Sigmoid colon (tissue), 7 donors: Measurements from ENCODE around the gene MEF2A. TPM values are rescaled to one million over a fixed set of nuclear protein-coding genes. Genes with fewer than 3 reads are reported as not detected.

Experiments used
- DNase-seq: peaks from one replicate; pipeline ENCODE4 v3.0.0-alpha.2; 2019
- H3K27ac ChIP-seq, 4 donors: fragments of 200-600 bp; sonication (generic); one replicate each; pipeline ENCODE4 v1.5.1; 2016 to 2019; ENCODE audit warnings: mild to moderate bottlenecking in 1 of 4
- H3K27me3 ChIP-seq, 3 donors: fragments of 200-600 bp; sonication (generic); one replicate each; pipeline ENCODE4 v1.5.1; 2019; ENCODE audit warnings: mild to moderate bottlenecking in 1 of 3
- H3K36me3 ChIP-seq, 4 donors: fragments of 200-600 bp; sonication (generic); one replicate each; pipeline ENCODE4 v1.5.1; 2016 to 2019
- H3K4me1 ChIP-seq, 4 donors: fragments of 200-600 bp; sonication (generic); one replicate each; pipeline ENCODE4 v1.5.1; 2017 to 2019
- H3K4me3 ChIP-seq, 4 donors: fragments of 200-600 bp; sonication (generic); one replicate each; pipeline ENCODE4 v1.5.1; 2017 to 2019; ENCODE audit warnings: mild to moderate bottlenecking in 2 of 4, moderate library complexity in 1 of 4
- H3K9me3 ChIP-seq, 4 donors: fragments of 200-600 bp in 3 of 4; sonication (generic) in 3 of 4; one replicate each; pipeline versions ENCODE4 v1.5.1 to v1.6.1; 2013 to 2019
- EP300 ChIP-seq, 4 donors: sonication (generic); formaldehyde crosslinking; IDR thresholded peaks; one replicate each; pipeline ENCODE4 v1.6.1; 2017; ENCODE audit warnings: antibody characterized with exemption in 4 of 4
- POLR2A ChIP-seq, 2 donors: fragments of 450-650 bp; IDR thresholded peaks; one replicate each; pipeline ENCODE4 v1.6.1; 2016; ENCODE audit warnings: antibody characterized with exemption in 2 of 2, mild to moderate bottlenecking in 2 of 2, moderate library complexity in 2 of 2
- POLR2AphosphoS5 ChIP-seq, 4 donors: sonication (generic); formaldehyde crosslinking; IDR thresholded peaks; one replicate each; pipeline ENCODE4 v1.6.1; 2017; ENCODE audit warnings: antibody characterized with exemption in 4 of 4
- WGBS, 2 donors: extraction: QIAGEN DNeasy Blood & Tissue Kit; methylation state at CpG; one replicate each; pipeline ENCODE4 v1.1.7; 2013; 5-methylcytosine and 5-hydroxymethylcytosine counted together
- intact Hi-C: fragments of 100-400 bp; cut with DNase I; formaldehyde crosslinking; loops from one replicate; pipeline ENCODE4 v1.15.1; 2023
- polyA plus RNA-seq, 3 donors: library from polyadenylated mRNA; stranded (reverse); fragments of 200-250 nt; gene quantifications; one replicate each; pipeline ENCODE4 v1.2.3, GENCODE V29; 2013
- total RNA-seq, 4 donors: library from RNA; depleted of rRNA; stranded (reverse); fragments of >200 nt; gene quantifications; one replicate each; pipeline ENCODE4 v1.1.0, GENCODE V29; 2016
- TF ChIP-seq, protein P1 (sequence below), 4 experiments: fragments of 450-650 bp in 3 of 4; fragments of 200-600 bp in 1 of 4; IDR thresholded peaks; one replicate each; pipeline ENCODE4 v1.5.1; 2016 to 2019; ENCODE audit warnings: antibody characterized with exemption in 4 of 4, mild to moderate bottlenecking in 3 of 4, moderate library complexity in 2 of 4
- donor health status: healthy with polysubstance abuse.
- donor health status: Bipolar disorder and iron deficiency.
- donor health status: healthy.

MEF2A gene
- total and polyA plus RNA-seq, 7 donors: 11.6 to 123 (median 78.8) TPM

DNA sequence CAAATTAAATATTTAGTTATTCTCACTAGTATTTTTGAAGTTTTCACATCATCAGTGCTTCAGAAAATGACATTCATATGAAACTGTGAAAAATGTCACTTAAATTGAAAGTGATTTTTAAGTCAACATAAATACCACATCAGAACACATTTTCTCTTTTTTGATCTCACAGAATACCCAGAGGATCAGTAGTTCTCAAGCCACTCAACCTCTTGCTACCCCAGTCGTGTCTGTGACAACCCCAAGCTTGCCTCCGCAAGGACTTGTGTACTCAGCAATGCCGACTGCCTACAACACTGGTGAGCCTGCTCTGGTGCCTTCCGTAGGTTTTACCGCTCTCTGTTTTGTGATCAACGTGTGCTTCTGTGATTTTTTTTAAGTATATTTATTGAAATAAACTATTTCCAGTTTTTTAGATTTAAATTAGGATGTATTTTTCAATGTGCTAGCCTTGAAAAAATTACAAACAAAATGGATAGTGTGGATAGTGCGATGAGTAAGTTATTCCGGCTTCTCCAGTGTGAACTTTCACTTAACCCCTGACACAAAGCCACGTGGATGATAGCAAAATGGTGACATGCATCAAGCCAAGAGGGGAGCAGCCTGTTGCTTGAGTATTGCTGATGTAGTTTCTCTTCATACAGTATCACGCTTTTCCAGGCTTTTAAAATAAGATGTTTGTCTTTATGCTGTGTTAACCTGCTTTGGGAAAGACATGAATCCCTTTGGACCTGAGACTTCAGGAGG lies 140.9 kb downstream of the MEF2A start:
- WGBS, 2 donors: 72 to 86% methylated on average over 10 of the region's 10 CpGs
- Histone ChIP-seq H3K27ac (peak overlapping the region; percentile 40 to 87 (median 68)), H3K4me1 (peaks cover 0 to 56% (median 36%) of the 10 kb centered on the region in 4 donors), H3K36me3 (peaks cover 0 to 15% (median 10%) of the 10 kb centered on the region in 4 donors), H3K4me3 (no peak overlapping the region), H3K27me3 (no peaks in the 10 kb centered on the region), H3K9me3 (no peaks in the 10 kb centered on the region)
- TF ChIP-seq POLR2AphosphoS5 (IDR thresholded peaks at IDR 0.05) (no peak), POLR2A (IDR thresholded peaks at IDR 0.05) (no peak), EP300 (IDR thresholded peaks at IDR 0.05) (no peak)
- TF ChIP-seq, protein P1, sequence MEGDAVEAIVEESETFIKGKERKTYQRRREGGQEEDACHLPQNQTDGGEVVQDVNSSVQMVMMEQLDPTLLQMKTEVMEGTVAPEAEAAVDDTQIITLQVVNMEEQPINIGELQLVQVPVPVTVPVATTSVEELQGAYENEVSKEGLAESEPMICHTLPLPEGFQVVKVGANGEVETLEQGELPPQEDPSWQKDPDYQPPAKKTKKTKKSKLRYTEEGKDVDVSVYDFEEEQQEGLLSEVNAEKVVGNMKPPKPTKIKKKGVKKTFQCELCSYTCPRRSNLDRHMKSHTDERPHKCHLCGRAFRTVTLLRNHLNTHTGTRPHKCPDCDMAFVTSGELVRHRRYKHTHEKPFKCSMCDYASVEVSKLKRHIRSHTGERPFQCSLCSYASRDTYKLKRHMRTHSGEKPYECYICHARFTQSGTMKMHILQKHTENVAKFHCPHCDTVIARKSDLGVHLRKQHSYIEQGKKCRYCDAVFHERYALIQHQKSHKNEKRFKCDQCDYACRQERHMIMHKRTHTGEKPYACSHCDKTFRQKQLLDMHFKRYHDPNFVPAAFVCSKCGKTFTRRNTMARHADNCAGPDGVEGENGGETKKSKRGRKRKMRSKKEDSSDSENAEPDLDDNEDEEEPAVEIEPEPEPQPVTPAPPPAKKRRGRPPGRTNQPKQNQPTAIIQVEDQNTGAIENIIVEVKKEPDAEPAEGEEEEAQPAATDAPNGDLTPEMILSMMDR (IDR thresholded peaks at IDR 0.05): no peak
- intact Hi-C loops: loop anchor here (5.0 kb wide), 2 partner anchors 364 to 434 kb away; no protein-coding TSS in a partner anchor
- no peak for DNase-seq

DNA sequence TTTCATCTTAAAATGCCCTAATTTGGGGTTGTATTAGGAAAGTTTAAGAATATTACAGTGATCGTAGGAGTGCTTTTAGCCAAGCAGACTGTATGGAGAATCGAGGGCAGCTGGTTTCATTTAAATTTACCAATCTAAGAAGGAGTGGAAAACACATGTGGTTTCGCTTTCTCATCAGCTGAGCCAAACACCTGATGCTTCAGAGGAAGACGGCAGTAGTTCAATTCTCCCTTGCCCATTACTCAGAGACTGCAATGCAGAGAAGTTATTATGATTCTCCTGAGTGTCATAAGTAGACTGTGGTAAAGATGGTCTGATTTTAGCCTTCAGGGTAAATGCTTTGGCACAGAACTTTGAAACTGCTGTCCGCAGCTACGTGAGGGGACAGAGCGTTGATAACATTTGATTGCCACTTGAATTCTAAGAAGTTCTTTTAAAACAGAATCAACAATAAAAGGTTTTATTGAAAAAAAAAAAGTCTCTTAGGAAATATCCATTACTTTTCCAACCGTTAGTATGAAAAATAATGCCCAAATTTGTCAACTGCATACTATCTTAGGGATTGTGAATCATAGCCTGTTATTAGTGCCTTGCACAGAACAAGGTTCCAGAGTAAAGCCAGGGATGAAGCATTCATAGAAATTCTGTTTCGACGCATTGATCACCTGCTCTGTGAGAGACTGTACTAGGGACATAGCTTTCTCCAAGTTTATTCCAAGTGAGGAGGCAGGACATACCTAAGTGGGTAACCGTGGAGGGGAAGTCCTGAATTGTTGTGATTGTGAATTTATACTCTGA lies 141.9 kb downstream of the MEF2A start:
- H3K27me3 ChIP-seq: no peaks in the 10 kb centered on the region
- no peaks in the 10 kb centered on the region for H3K9me3 ChIP-seq
- WGBS, 2 donors: 71 to 78% methylated on average over 11 of the region's 11 CpGs
- no peak for DNase-seq
- peaks cover 0 to 25% (median 17%) of the 10 kb centered on the region in 4 donors for H3K36me3 ChIP-seq
- peak overlapping the region in 1 of 4 donors; percentile 11 for H3K4me3 ChIP-seq
- peak overlapping the region; percentile 40 to 87 (median 68) for H3K27ac ChIP-seq
- H3K4me1 ChIP-seq: peaks cover 0 to 62% (median 40%) of the 10 kb centered on the region in 4 donors
- TF ChIP-seq POLR2AphosphoS5 (IDR thresholded peaks at IDR 0.05) (no peak), EP300 (IDR thresholded peaks at IDR 0.05) (no peak), POLR2A (IDR thresholded peaks at IDR 0.05) (no peak)
- TF ChIP-seq, protein P1 (IDR thresholded peaks at IDR 0.05): no peak
- intact Hi-C loops: loop anchor here (2.0 to 5.0 kb wide), 3 partner anchors 23 to 435 kb away; no protein-coding TSS in a partner anchor

DNA sequence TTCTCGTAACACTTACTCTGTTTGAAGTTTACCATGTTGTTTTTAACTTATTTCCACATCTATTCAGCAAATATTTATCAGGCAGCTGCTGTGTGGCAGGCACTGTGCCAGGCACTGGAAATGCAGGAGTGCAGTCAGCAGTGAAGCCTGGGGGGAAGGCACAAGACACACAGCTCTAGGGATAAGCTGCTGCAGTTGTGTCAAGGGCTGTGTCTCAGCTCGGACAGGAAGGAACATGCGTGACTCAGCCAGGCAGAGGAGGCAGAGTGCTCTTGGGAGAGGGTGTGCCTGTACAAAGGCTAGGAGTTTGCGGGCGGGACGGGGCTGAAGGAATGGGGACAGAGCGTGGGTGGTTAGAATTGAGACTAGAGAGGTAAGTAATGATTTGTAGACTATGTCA lies 142.8 kb downstream of the MEF2A start:
- WGBS, 2 donors: 21 to 52% methylated on average over 7 of the region's 7 CpGs
- H3K4me1 ChIP-seq: peaks cover 0 to 53% (median 34%) of the 10 kb centered on the region in 4 donors

More for the DNA sequence above, 142.8 kb downstream of the MEF2A start:
- intact Hi-C loops: loop anchor here (2.0 to 5.0 kb wide), 3 partner anchors 22 to 436 kb away; no protein-coding TSS in a partner anchor
- Histone ChIP-seq H3K27me3 (no peaks in the 10 kb centered on the region), H3K36me3 (peaks cover 0 to 33% (median 19%) of the 10 kb centered on the region in 4 donors), H3K9me3 (no peaks in the 10 kb centered on the region), H3K27ac (peak overlapping the region; percentile 40 to 87 (median 68)), H3K4me3 (no peak overlapping the region)
- TF ChIP-seq, protein P1 (IDR thresholded peaks at IDR 0.05): no peak
- TF ChIP-seq POLR2A (IDR thresholded peaks at IDR 0.05) (no peak), EP300 (IDR thresholded peaks at IDR 0.05) (no peak), POLR2AphosphoS5 (IDR thresholded peaks at IDR 0.05) (peak in 3 of 4 donors; percentile 26 to 81 (median 36))
- DNase-seq: peak; percentile 91
